ENCODE measurements around the gene EIF1.

DNA sequence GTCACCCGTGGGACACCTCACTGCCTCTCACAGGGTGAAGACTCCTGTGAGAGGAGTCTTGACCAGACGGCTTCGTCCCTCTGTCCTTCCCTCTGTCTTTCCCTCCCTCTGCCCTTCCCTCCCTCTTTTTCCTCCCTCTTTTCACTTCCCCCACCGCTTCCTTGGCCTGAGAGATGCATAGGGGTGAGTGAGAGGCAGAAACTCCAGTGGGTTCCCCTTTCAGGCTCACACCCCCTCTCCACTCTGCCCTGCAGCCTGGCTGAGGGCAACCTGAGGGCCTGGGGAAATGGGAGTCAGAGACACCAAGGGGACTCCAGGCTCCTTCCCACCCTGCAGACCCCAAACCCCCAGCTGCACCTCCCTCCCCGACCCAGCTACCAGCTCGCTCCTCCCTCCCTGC lies 49.7 kb upstream of the EIF1 start:
- TF ChIP-seq EZH2phosphoT487 (IDR thresholded peaks at IDR 0.05; ENCODE audit: borderline replicate concordance, low read length) (no peak), CTCF (IDR thresholded peaks at IDR 0.05; ENCODE audit: low read depth, low read length, poor library complexity, severe bottlenecking) (no peak)
